Epithelial cell of esophagus (primary cell): ENCODE data around the gene SZRD1.

ENCODE experiments used
- DNase-seq: peaks from one replicate; pipeline ENCODE4 v3.0.0; 2010; ENCODE audit warnings: low read depth
- H3K4me3 ChIP-seq: 2 replicates; pipeline ENCODE4 v1.5.1; 2011; ENCODE audit warnings: mild to moderate bottlenecking, low read length, control low read depth
- TF ChIP-seq, protein P1 (sequence below): IDR thresholded peaks from 2 replicates; pipeline ENCODE4 v1.5.1; 2011; ENCODE audit warnings: low read depth, mild to moderate bottlenecking, low read length, control low read depth, inconsistent platforms; ENCODE audit not compliant: insufficient read depth; ENCODE audit errors: missing control alignments

The SZRD1 gene

GRCh38 chr1:16447641-16448040 lies 80.6 kb downstream of the SZRD1 start:
- DNase-seq = no peak
- H3K4me3 ChIP-seq = no peak overlapping the region
- TF ChIP-seq, protein P1, sequence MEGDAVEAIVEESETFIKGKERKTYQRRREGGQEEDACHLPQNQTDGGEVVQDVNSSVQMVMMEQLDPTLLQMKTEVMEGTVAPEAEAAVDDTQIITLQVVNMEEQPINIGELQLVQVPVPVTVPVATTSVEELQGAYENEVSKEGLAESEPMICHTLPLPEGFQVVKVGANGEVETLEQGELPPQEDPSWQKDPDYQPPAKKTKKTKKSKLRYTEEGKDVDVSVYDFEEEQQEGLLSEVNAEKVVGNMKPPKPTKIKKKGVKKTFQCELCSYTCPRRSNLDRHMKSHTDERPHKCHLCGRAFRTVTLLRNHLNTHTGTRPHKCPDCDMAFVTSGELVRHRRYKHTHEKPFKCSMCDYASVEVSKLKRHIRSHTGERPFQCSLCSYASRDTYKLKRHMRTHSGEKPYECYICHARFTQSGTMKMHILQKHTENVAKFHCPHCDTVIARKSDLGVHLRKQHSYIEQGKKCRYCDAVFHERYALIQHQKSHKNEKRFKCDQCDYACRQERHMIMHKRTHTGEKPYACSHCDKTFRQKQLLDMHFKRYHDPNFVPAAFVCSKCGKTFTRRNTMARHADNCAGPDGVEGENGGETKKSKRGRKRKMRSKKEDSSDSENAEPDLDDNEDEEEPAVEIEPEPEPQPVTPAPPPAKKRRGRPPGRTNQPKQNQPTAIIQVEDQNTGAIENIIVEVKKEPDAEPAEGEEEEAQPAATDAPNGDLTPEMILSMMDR = no peak
